ENCODE data around the gene ZNF641.

DNA sequence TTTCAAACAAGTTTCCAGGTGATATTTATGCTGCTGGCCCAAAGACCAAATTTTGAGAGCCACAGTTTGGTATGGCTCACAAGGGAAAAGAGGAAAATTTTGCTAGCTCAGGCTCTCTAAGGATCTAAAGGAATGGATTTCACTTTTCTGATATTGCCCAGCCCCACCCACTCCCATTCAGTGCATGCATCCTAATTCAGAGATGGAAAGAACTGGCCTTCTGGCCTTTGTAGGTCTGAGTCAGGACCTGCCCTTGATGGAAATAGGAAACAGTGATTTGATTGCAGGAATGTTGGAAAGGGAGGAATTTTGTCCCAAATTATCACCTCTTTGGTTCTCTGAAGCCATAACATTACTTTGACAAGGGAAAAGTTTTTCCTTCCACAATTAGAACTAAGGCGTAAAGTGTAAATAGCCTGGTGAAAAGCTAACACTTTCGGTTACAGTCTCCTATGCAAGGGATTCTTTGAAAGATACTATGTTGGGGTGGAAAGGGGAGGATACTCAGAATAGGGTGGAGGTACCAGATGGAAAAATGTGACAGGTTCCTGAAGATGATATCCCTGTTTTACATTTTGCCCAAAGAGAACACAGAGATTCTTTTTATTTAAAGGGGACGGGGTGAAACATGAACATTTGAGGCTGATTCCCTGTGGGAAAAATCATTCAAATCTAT, 11.1 kb downstream of the ZNF641 start:
- TF ChIP-seq, protein P1, sequence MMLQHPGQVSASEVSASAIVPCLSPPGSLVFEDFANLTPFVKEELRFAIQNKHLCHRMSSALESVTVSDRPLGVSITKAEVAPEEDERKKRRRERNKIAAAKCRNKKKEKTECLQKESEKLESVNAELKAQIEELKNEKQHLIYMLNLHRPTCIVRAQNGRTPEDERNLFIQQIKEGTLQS (IDR thresholded peaks at IDR 0.05), result no peak
- no peak for TF ChIP-seq CTCF (IDR thresholded peaks at IDR 0.05 in 2 of 3, conservative IDR thresholded peaks at IDR 0.05 in 1 of 3; ENCODE audit: borderline replicate concordance in 1 of 3, insufficient read depth in 1 of 3, low read depth in 2 of 3, low read length in 2 of 3)
- TF ChIP-seq CEBPB (IDR thresholded peaks at IDR 0.05; ENCODE audit: low read depth), result no peak
- TF ChIP-seq REST (IDR thresholded peaks at IDR 0.05; ENCODE audit: low read depth), result no peak
- no peak for TF ChIP-seq ZBTB33 (IDR thresholded peaks at IDR 0.05; ENCODE audit: extremely low read depth, insufficient replicate concordance, low read length)
- no peak for TF ChIP-seq EZH2 (IDR thresholded peaks at IDR 0.05)
- no peak for TF ChIP-seq POLR2A (IDR thresholded peaks at IDR 0.05; ENCODE audit: borderline replicate concordance, extremely low read depth, insufficient read depth, insufficient read length)
